B cell (primary cell): ENCODE measurements around the gene CAB39L. TPM values are rescaled to one million over a fixed set of nuclear protein-coding genes. Genes with fewer than 3 reads are reported as not detected.

Experiments
- ATAC-seq: fragments of 200-7000 bp; cut with Tn5 transposase; one replicate; pipeline ENCODE4 v1.10.0; 2021; ENCODE audit warnings: low read depth, mild to moderate bottlenecking, moderate number of reproducible peaks, moderate library complexity
- CTCF ChIA-PET: fragments of 350-600 bp; sonication (Branson Sonifier 250); formaldehyde crosslinking; loops from one replicate; lab custom pipeline; 2021; ENCODE audit warnings: antibody characterized with exemption, inconsistent platforms; lab: Charles Lee
- POLR2A ChIA-PET: fragments of 350-600 bp; sonication (Branson Sonifier 250); formaldehyde crosslinking; loops from one replicate; lab custom pipeline; 2021; ENCODE audit warnings: antibody characterized with exemption; lab: Charles Lee
- DNase-seq: peaks from one replicate; pipeline ENCODE4 v3.0.0; 2013
- H2AFZ ChIP-seq: 2 replicates; pipeline ENCODE4 v1.6.1; 2012; ENCODE audit warnings: mild to moderate bottlenecking, low read depth, low read length; ENCODE audit not compliant: insufficient read depth, poor library complexity, severe bottlenecking
- H3K27ac ChIP-seq, 2 donors: 1 replicate in 1 of 2; 2 replicates in 1 of 2; pipeline ENCODE4 v1.5.1; 2012 to 2013; ENCODE audit warnings: low read length in 2 of 2, mild to moderate bottlenecking in 2 of 2, moderate library complexity in 1 of 2
- H3K27me3 ChIP-seq, 4 experiments: fragments of 200-600 bp in 1 of 4; sonication (generic) in 1 of 4; replicated peaks in 1 of 4; 1 replicate in 2 of 4; 2 replicates in 2 of 4; pipeline versions ENCODE4 v1.6.1 to v1.7.0; 2013 to 2016; ENCODE audit warnings: low read length in 3 of 4, mild to moderate bottlenecking in 2 of 4, mixed read lengths in 1 of 4, moderate library complexity in 1 of 4; ENCODE audit not compliant: insufficient read depth in 4 of 4, control insufficient read depth in 3 of 4; ENCODE audit errors: control extremely low read depth in 1 of 4
- H3K36me3 ChIP-seq, 2 experiments: replicated peaks in 1 of 2; 1 replicate in 1 of 2; 2 replicates in 1 of 2; pipeline versions ENCODE4 v1.6.1 to v1.7.1; 2013; ENCODE audit warnings: low read length in 1 of 2; ENCODE audit not compliant: insufficient read depth in 2 of 2, control insufficient read depth in 1 of 2; ENCODE audit errors: control extremely low read depth in 1 of 2, extremely low read depth in 1 of 2
- H3K4me1 ChIP-seq, 2 donors: fragments of 200-600 bp in 1 of 2; sonication (generic) in 1 of 2; 1 replicate in 1 of 2; 2 replicates in 1 of 2; pipeline versions ENCODE4 v1.5.1 to v1.6.1; 2013 to 2017; ENCODE audit warnings: low read length in 2 of 2; ENCODE audit not compliant: control insufficient read depth in 2 of 2, insufficient read depth in 2 of 2
- H3K4me2 ChIP-seq: replicated peaks from 2 replicates; pipeline ENCODE3; 2012; ENCODE audit warnings: mild to moderate bottlenecking, low read depth, low read length; ENCODE audit not compliant: poor library complexity, severe bottlenecking
- H3K4me3 ChIP-seq, 5 experiments: fragments of 200-600 bp in 1 of 5; sonication (generic) in 1 of 5; 1 replicate in 3 of 5; 2 replicates in 2 of 5; pipeline versions ENCODE4 v1.5.1 to v1.7.0; 2011 to 2016; ENCODE audit warnings: low read length in 4 of 5, mild to moderate bottlenecking in 4 of 5, low read depth in 2 of 5, control low read depth in 1 of 5, moderate library complexity in 1 of 5; ENCODE audit not compliant: insufficient read depth in 1 of 5; ENCODE audit errors: control extremely low read depth in 1 of 5, extremely low read depth in 1 of 5
- H3K79me2 ChIP-seq: fragments of 200-600 bp; sonication (generic); one replicate; pipeline ENCODE4 v1.6.0; 2016; ENCODE audit warnings: low read length; ENCODE audit not compliant: control insufficient read depth, insufficient read depth
- H3K9ac ChIP-seq: fragments of 200-600 bp; sonication (generic); 2 replicates; pipeline ENCODE4 v1.6.1; 2017; ENCODE audit warnings: mild to moderate bottlenecking, low read length, moderate library complexity
- H3K9me3 ChIP-seq, 3 donors: one replicate each; pipeline versions ENCODE4 v1.6.1 to v1.7.1; 2013; ENCODE audit warnings: low read length in 2 of 3; ENCODE audit not compliant: control insufficient read depth in 2 of 3, insufficient read depth in 1 of 3; ENCODE audit errors: control extremely low read depth in 1 of 3
- H4K20me1 ChIP-seq: 2 replicates; pipeline ENCODE4 v1.6.0; 2012; ENCODE audit warnings: mild to moderate bottlenecking, low read length; ENCODE audit not compliant: insufficient read depth, control insufficient read depth, poor library complexity, severe bottlenecking
- H3K27ac Mint-ChIP-seq: one replicate; pipeline ENCODE4 v1.8.0; 2021; ENCODE audit warnings: mixed read lengths
- H3K27me3 Mint-ChIP-seq: one replicate; pipeline ENCODE4 v1.8.0; 2021; ENCODE audit warnings: mixed read lengths
- H3K4me1 Mint-ChIP-seq: one replicate; pipeline ENCODE4 v1.8.0; 2021; ENCODE audit warnings: mixed read lengths
- H3K4me3 Mint-ChIP-seq: one replicate; pipeline ENCODE4 v1.8.0; 2021; ENCODE audit warnings: mixed read lengths
- H3K9me3 Mint-ChIP-seq: one replicate; pipeline ENCODE4 v1.8.0; 2022; ENCODE audit warnings: mixed read lengths; ENCODE audit not compliant: insufficient read depth
- CTCF ChIP-seq: fragments of 200-600 bp; IDR thresholded peaks from one replicate; pipeline ENCODE4 v1.8.0; 2022; ENCODE audit warnings: antibody characterized with exemption, mild to moderate bottlenecking
- EZH2 ChIP-seq: IDR thresholded peaks from 2 replicates; pipeline ENCODE4 v1.6.1; 2012; ENCODE audit warnings: borderline replicate concordance, low read depth, mild to moderate bottlenecking, moderate library complexity, low read length; ENCODE audit not compliant: insufficient read depth, poor library complexity, severe bottlenecking
- WGBS: methylation state at CpG from one replicate; pipeline ENCODE4 v1.1.5; 2013; ENCODE audit warnings: missing lambda C conversion rate; ENCODE audit not compliant: insufficient coverage; 5-methylcytosine and 5-hydroxymethylcytosine counted together
- intact Hi-C: fragments of 100-400 bp; cut with micrococcal nuclease; formaldehyde crosslinking; loops from one replicate; pipeline ENCODE4 v1.10.0; 2022
- polyA plus RNA-seq: library from polyadenylated mRNA; depleted of rRNA; stranded (reverse); fragments of >200 nt; gene quantifications from 2 replicates; pipeline ENCODE4 v1.2.3, GENCODE V29; 2012
- total RNA-seq, 2 donors: library from RNA; stranded (reverse); fragments of 120-200 nt in 1 of 2; gene quantifications; 1 replicate in 1 of 2; 2 replicates in 1 of 2; pipeline versions ENCODE4 v1.2.3 to v1.2.4, GENCODE V29; 2013 to 2022

Gene CAB39L
- total and polyA plus RNA-seq, 2 donors (not counting 1 experiment from before 2014, with no cell fraction given): 1.5 to 9.6 TPM

GRCh38 chr13:49287995-49288394, 155.9 kb downstream of the CAB39L start:
- ChIA-PET CTCF (no interaction called here), POLR2A (no interaction called here)
- H3K4me3 ChIP-seq: no peak overlapping the region
- no peak overlapping the region for H2AFZ ChIP-seq
- WGBS: no CpG with 5 or more reads among the region's 1 CpG
- H3K9me3 ChIP-seq: no peaks in the 10 kb centered on the region
- no peaks in the 10 kb centered on the region for H3K79me2 ChIP-seq
- Mint-ChIP-seq H3K27me3 (no peaks in the 10 kb centered on the region), H3K9me3 (no peaks in the 10 kb centered on the region), H3K4me1 (no peaks in the 10 kb centered on the region), H3K27ac (no peak overlapping the region), H3K4me3 (no peak overlapping the region)
- intact Hi-C loops: no loop called here
- DNase-seq (no peak), ATAC-seq (no peak)
- peaks cover 0 to 2% of the 10 kb centered on the region in 2 experiments for H3K36me3 ChIP-seq
- no peaks in the 10 kb centered on the region for H4K20me1 ChIP-seq
- H3K4me2 ChIP-seq: no peak overlapping the region
- TF ChIP-seq EZH2: no peak
- H3K27me3 ChIP-seq: no peaks in the 10 kb centered on the region
- H3K4me1 ChIP-seq: no peaks in the 10 kb centered on the region
- H3K27ac ChIP-seq: no peak overlapping the region
- no peak overlapping the region for H3K9ac ChIP-seq

- no peak overlapping the region for H3K27ac Mint-ChIP-seq
- no peaks in the 10 kb centered on the region for H3K27me3 ChIP-seq
- no peaks in the 10 kb centered on the region for H3K79me2 ChIP-seq
- H3K27me3 Mint-ChIP-seq: no peaks in the 10 kb centered on the region
- intact Hi-C loops: loop anchor here (5.0 kb wide), 1 partner anchor 183 kb away; no protein-coding TSS in a partner anchor
- H3K9ac ChIP-seq: no peak overlapping the region
- H4K20me1 ChIP-seq: no peaks in the 10 kb centered on the region
- peaks cover 0 to 8% of the 10 kb centered on the region in 2 experiments for H3K36me3 ChIP-seq
- H3K4me3 ChIP-seq: no peak overlapping the region
- ATAC-seq (no peak), DNase-seq (no peak)
- no peaks in the 10 kb centered on the region for H3K4me1 Mint-ChIP-seq
- no peaks in the 10 kb centered on the region for H3K9me3 Mint-ChIP-seq
- ChIA-PET POLR2A (no interaction called here), CTCF (interaction anchor here (0.5 to 4.3 kb wide), 12 partner anchors 9 to 328 kb away, joined by 3 to 20 read pairs (median 5); no protein-coding TSS in a partner anchor)
- no peak overlapping the region for H2AFZ ChIP-seq
- no peak overlapping the region for H3K4me3 Mint-ChIP-seq
- H3K9me3 ChIP-seq: no peaks in the 10 kb centered on the region
- no peak for TF ChIP-seq CTCF
- no peak for TF ChIP-seq EZH2
- no peaks in the 10 kb centered on the region for H3K4me1 ChIP-seq
- no peak overlapping the region for H3K4me2 ChIP-seq
- no peak overlapping the region for H3K27ac ChIP-seq
These were observed 164.0 kb downstream of the CAB39L start for GRCh38 chr13:49279885-49280284.
